AG08396 (cell line): ENCODE data around the gene CORO1A.
"Not testable (repeated sequence)": the region's sequence is repeated elsewhere in the genome, so short reads cannot be mapped to it uniquely, and the experiment has no call there.

ENCODE experiments used
- DNase-seq: peaks from one replicate; pipeline ENCODE4 v3.0.0; 2012; ENCODE audit warnings: low spot score, mixed read lengths

CORO1A gene

DNA sequence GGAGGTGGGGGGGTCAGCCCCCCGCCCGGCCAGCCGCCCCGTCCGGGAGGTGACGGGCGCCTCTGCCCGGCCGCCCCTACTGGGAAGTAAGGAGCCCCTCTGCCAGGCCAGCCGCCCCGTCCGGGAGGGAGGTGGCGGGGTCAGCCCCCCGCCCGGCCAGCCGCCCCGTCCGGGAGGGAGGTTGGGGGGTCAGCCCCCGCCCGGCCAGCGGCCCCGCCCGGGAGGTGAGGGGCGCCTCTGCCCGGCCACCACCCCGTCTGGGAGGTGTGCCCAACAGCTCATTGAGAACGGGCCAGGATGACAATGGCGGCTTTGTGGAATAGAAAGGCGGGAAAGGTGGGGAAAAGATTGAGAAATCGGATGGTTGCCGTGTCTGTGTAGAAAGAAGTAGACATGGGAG is 13.3 kb upstream of the CORO1A start:
- not testable (repeated sequence) for DNase-seq

GRCh38 chr16:30173054-30173453 is 10.3 kb upstream of the CORO1A start:
- no peak for DNase-seq

GRCh38 chr16:30176876-30177275 is 6.5 kb upstream of the CORO1A start:
- not testable (repeated sequence) for DNase-seq

GRCh38 chr16:30179195-30179594 is 4.2 kb upstream of the CORO1A start:
- DNase-seq: no peak

GRCh38 chr16:30179931-30180330 is 3.5 kb upstream of the CORO1A start:
- DNase-seq: no peak

DNA sequence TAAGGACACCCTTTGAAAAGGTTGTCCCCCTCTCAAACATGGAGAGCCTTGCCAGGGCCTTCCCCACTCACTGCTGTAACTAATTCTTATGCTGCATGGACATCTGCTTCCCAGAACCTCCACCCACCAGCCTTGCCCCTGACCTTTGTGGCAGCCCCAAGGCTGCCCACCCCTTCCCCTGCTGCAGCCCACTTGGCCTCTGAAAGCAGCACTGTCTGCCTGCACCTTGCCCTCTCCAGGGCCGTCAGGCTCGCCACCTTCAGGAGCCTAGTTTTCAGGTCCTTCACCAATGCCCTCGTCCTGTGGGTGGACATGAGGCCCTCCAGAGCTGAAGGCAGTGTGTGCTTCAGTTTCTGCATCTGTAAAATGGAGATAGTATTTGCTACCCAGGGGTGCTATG is 2.7 kb upstream of the CORO1A start:
- no peak for DNase-seq

- no peak for DNase-seq
These were observed 891 bp downstream of the CORO1A start for GRCh38 chr16:30184096-30184890.

DNA sequence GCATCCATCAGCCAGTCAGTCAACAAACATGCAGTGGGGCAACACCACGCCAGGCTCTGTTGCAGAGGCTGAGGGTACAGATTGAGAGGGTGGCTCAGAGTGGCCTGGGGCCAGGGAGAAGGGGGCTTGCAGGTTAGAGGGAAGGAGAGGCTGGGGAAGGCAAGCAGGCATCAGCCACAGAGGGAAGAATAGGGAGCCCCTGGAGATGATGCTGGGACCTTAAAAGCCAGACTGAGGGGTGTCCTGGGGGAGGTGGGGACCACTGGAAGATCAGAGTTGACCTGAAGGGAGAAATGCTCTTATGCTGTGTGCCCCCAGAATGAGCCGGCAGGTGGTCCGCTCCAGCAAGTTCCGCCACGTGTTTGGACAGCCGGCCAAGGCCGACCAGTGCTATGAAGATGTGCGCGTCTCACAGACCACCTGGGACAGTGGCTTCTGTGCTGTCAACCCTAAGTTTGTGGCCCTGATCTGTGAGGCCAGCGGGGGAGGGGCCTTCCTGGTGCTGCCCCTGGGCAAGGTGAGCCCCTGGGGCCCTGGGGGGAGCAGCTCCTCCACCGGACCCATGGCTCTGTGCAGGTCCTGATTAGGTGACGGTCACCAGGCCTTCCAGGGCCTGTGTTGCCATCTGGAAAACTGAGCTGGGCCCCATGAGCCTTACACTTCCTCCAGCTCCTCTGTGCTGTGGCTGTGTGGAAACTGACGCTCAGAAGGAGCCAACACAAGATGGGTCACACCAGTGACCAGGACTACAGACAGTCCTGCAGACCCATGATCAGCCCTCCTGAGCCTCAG is 1.7 kb downstream of the CORO1A start:
- DNase-seq: no peak

GRCh38 chr16:30185683-30186421 is 2.5 kb downstream of the CORO1A start:
- DNase-seq: no peak

- DNase-seq: no peak
These were observed 3.0 kb downstream of the CORO1A start for GRCh38 chr16:30186444-30186781.

- DNase-seq: no peak
These were observed 3.6 kb downstream of the CORO1A start for GRCh38 chr16:30186782-30187555.

- DNase-seq: no peak
These were observed 4.1 kb downstream of the CORO1A start for GRCh38 chr16:30187556-30187865.

GRCh38 chr16:30187971-30188561 is 4.7 kb downstream of the CORO1A start:
- no peak for DNase-seq

DNA sequence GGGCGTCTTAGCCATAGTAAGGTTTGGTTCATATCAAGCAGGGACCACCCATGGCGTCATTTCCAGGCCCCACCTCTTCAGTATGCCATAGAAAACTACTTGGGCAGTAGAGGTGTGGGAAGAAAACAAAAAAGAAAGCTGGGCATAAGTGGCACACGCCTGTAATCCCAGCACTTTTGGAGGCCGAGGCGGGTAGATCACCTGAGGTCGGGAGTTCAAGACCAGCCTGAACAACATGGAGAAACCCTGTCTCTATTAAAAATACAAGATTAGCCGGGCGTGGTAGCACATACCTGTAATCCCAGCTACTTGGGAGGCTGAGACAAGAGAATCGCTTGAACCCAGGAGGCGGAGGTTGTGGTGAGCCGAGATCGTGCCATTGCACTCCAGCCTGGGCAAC is 7.8 kb downstream of the CORO1A start:
- not testable (repeated sequence) for DNase-seq

DNA sequence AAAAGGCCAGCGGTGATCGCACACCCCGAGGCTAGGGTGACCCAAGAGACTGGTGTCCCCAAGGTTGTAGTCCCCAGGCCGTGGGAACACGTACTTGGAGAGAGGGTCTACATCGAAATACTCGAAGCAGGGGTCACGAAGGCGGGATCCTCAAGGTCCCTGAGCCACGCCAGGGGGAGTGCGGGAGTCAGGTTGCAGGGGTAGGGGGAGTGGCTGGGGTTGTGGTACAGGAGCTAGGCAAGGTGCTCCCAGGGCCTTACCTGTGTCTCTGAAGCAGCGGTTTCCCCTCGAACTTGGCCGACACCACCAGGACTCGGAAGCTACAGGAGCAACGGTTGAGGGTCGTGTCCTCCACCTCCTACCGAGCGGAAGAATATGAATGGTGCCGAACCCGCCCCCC is 9.7 kb downstream of the CORO1A start:
- not testable (repeated sequence) for DNase-seq

GRCh38 chr16:30193615-30194014 is 10.2 kb downstream of the CORO1A start, which contains the start of the genes BOLA2B and SLX1A:
TSS of gene BOLA2B (minus strand) at chr16:30193666. CDS start at chr16:30193595, 71 bp downstream.
TSS of gene SLX1A (plus strand) at chr16:30193875. CDS start at chr16:30194085, 210 bp downstream.
- DNase-seq: not testable (repeated sequence)

GRCh38 chr16:30194172-30194925 is 10.9 kb downstream of the CORO1A start:
- not testable (repeated sequence) for DNase-seq

DNA sequence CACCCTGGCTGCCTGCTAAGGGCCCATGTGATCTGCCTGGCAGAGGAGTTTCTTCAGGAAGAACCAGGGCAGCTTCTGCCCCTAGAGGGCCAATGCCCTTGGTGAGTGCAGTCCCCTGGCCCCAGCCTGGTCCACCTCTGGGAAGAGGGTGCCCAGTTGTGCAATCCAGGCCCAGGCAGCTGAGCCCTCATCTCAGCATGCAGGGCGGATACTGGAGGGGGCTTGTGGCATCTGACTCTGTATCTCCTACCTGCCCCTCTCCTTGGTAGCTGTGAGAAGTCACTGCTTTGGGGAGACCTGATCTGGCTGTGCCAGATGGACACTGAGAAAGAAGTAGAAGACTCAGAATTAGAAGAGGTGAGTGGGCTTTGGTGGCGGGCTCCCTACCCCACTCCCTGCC is 13.6 kb downstream of the CORO1A start:
- DNase-seq: not testable (repeated sequence)

- not testable (repeated sequence) for DNase-seq
These were observed 15.6 kb downstream of the CORO1A start, which contains the start of gene SULT1A3 for GRCh38 chr16:30199049-30199448. TSS of gene SULT1A3 (plus strand) at chr16:30199255. CDS start at chr16:30200729, 1,474 bp downstream.

- not testable (repeated sequence) for DNase-seq
These were observed 16.4 kb downstream of the CORO1A start for GRCh38 chr16:30199608-30200343.
